Measurements from ENCODE around the gene SMAD2.

DNA sequence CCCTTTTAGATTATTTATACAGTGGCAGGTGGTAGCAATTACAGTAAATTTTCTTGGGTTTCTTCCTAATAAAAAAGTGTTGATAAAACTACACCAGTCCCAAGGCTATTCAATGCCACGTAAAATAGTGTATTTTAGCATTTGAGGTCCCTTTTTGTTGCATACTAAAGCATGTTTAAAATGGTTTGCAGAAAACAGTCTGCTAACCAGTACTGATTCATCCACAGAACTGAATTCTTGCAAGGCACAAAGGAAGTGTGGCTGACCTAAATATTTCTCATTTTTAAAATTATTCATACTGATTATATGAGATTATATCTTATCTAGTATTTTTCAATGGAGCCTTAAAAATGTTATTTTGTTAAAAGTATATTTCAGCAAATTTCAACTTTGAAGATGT lies 98.1 kb downstream of the SMAD2 start:
- no peak for TF ChIP-seq POLR2A (IDR thresholded peaks at IDR 0.05)
- TF ChIP-seq, protein P1, sequence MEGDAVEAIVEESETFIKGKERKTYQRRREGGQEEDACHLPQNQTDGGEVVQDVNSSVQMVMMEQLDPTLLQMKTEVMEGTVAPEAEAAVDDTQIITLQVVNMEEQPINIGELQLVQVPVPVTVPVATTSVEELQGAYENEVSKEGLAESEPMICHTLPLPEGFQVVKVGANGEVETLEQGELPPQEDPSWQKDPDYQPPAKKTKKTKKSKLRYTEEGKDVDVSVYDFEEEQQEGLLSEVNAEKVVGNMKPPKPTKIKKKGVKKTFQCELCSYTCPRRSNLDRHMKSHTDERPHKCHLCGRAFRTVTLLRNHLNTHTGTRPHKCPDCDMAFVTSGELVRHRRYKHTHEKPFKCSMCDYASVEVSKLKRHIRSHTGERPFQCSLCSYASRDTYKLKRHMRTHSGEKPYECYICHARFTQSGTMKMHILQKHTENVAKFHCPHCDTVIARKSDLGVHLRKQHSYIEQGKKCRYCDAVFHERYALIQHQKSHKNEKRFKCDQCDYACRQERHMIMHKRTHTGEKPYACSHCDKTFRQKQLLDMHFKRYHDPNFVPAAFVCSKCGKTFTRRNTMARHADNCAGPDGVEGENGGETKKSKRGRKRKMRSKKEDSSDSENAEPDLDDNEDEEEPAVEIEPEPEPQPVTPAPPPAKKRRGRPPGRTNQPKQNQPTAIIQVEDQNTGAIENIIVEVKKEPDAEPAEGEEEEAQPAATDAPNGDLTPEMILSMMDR (IDR thresholded peaks at IDR 0.05), result no peak

Measured in thyroid gland (tissue), 4 donors.